Activated CD4-positive, alpha-beta T cell treated with anti-CD3 and anti-CD28 coated beads for 48 hours (primary cell): ENCODE data around the gene FRYL.
"Not testable (repeated sequence)": the region's sequence is repeated elsewhere in the genome, so short reads cannot be mapped to it uniquely, and the experiment has no call there.

Experiments used
- DNase-seq: peaks from one replicate; pipeline ENCODE4 v3.0.0-alpha.2; 2020

The FRYL gene

DNA sequence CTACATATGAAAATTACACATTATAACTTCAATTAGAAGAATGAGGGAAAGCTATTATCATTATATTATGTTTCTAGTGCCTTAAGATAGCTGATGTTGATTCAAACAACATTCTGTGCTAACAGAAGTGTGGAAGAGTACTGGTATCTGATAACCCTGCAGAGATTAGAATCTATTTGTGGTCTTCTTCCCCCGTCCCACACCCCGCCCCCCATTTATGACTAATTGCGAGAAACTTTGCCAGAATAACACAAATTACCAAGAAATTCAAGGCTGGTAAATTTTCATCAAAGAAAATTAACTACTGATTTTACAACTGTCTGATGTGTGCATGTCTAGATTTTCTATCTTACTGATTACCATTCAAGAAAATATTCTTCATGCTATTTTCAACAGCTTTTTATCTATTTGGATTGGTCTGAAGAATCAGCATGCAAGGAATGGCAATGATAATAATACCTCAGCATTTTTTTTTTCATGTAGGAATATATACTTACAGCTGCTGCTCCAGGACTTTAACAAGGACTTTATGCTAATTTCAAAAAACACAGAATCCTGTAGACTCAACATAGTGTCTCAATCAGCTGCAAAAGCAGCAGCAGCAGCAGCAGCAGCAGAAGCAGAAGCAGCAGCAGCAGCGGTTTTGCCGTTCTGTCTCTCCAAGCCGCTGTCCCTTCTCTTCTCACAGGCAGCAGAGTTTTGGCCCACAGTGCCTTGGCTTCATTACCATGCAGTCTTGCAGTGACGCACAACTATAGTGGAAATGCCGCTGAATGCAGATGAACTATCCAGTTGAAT is 126.7 kb downstream of the FRYL start:
- DNase-seq: peak; percentile 58

DNA sequence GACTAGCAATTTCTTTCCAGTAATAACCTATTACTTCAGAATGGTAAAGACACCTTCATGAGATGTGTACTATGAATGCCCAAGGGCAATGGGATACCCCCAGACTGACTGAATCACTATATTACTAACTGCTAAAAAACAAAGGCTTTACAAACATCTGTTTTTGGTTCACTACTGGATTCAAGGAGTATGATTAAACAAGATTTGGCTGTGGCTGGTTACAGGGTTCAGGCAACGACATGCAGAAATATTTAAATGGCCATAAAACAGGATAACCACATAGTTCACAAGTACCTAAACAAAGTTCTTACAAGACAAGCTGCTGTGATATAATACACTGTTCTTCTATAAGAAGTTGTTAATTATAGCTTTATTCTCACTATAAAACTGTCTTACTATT is 128.2 kb downstream of the FRYL start:
- DNase-seq: no peak

DNA sequence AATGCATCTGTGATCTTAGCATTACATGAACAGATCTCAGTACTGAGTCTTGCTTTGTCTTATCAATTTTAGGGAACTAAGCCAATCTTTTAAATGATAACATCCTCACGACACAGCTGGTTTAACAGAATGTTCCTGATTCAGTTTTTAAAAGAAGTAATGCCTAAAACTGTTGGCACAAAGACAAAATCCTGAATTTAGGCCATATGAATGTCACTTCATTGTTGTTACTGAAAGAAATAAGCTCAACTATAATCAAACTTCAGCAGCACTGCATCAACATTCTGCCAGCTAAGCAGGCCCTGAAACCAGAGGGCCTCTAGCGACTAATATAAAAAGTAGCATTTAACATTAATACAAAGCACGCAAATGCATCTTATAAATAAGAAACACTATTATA is 130.6 kb downstream of the FRYL start:
- no peak for DNase-seq

DNA sequence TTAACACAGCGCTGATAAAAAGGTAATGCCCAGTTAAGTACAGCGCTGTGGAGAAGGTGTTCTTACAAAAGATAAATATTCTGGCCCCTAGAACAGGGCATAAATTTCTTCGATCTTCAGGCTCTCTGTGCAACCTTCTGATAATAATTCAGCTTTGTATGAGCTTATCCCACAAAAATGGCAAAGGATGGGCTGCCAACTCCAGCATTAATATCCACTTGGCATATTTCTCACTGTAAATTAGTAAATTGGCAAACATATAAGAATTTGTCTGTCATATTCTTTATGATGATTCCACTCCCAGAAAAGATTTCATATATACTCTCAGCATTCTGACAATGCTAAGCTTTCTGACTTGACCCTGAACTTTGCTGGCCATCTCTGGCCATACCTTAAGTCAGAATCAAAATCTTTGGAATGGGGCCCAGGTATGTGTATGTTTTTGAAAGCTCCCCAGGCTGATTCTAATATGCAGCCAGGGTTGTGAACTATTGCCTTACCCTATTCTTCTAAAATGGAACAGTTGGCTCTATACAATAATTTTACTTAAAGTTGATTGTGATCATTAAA is 134.8 kb downstream of the FRYL start:
- no peak for DNase-seq

DNA sequence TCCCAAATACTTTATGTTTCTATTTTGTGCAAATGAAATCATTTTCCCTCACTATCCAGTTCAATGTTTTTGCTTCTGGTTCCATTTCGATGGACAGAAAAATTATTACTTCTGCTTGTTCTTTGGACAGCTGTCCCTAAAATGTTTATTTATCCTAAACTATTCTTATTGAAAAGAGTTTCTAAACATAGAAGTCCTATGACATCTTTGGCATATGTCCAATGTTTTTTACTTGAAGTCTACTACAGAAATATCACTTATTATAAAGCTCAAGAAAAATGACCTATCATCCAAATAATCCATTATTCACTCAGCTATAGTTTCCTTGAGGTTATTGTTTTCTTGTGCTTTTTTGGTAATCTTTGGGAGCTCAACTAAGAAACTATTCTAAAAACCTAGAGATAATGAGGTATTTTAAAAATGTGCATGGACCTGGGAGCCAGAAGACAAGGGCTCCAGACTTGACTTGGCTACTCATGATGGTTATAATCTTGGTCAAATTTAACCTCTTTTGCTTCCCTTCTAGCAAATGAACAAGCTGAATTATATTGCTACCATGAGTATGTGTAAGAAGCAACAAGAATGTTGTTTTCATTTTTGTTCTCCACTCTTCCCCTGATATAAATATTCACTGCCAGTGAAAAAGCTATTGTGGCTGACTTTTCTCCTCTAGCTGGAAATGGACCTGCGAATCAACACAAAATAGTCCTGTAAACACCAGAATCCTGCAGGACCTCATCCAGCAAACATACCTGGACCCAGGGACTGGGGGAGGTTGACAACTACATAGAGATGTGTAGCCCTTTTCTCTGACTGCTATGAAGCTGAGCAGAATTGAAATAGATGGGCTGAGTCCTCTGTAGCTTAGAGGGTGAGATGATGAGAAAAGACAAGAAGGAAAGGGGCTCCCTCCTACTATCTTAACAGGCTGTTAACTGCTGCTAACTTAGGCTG is 137.4 kb downstream of the FRYL start:
- DNase-seq: no peak

DNA sequence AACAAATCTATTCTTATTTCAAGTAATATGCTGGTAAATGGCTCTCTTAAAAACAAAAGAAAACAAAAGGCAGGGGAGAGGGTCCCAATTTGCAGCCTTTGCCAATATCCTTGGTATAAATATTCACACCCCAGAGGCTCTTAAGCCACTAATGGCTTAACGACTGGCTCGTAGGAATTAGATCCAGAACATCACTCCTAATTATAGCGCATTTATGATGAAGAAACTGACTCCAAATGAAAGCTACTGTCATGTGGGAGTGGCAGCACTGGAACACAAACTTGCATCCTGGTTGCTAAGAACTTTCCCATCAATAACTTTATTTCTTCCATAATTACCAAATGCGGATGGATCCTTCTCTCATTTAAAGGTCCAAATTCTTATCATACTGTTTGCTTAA is 138.7 kb downstream of the FRYL start:
- no peak for DNase-seq

DNA sequence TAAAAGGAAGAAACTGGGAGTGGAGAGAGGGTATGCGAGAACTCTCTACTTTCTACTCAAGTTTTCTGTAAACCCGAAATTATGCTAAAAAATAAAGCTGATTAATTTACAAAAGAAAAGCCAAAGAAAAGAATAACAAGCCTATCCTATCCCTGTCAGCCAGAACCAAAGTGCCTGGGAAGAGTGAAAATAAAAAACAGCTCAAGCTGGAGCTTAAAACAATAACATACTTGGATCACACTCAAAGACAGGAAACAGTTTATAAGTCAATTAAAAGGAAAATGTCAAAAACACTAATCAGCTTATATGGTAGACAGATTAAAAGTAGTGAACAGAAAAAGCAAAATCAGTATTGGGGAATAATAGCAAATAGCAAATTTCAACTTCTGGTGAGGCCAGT is 139.4 kb downstream of the FRYL start:
- DNase-seq: no peak

DNA sequence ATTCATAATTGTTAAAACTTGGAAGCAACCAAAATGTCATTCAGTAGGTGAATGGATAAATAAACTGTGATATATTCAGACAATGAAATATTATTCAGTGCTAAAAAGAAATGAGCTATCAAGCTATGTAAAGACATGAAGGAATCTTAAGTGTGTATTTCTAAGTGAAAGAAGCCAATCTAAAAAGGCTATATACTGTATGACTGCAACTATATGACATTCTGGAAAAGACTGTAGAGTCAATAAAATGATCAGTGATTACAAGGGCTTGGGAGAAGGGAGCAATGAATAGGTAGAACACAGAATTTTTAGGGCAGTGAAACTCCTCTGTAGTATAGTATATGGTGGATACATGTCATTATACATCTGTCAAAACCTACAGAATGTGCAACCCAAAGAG is 139.9 kb downstream of the FRYL start:
- DNase-seq: no peak

DNA sequence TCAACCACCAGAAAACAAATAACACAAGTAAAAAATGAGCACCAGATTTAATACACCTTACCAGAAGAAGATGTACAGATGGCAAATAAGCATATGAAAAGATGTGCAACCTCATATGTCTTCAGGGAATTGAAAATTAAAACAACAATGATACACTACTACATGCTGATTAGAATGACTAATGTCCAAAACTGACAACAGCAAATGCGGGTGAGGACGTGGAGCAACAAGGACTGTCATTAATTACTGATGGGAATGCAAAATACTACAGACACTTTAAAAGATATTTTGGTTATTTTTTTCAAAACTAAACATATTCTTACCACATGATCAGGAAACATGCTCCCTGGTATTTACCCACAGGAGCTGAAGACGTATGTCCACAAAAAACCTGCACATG is 140.3 kb downstream of the FRYL start:
- no peak for DNase-seq

DNA sequence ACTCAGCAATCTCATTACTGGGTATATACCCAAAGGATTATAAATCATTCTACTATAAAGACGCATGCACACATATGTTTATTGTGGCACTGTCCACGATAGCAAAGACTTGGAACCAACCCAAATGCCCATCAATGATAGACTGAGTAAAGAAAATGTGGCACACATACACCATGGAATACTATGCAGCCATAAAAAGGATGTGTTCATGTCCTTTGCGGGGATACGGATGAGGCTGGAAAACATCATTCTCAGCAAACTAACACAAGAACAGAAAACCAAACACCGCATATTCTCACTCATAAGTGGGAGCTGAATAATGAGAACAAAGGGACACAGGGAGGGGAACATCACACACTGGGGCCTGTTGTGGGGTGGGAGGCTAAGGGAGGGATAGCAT is 141.5 kb downstream of the FRYL start:
- not testable (repeated sequence) for DNase-seq

DNA sequence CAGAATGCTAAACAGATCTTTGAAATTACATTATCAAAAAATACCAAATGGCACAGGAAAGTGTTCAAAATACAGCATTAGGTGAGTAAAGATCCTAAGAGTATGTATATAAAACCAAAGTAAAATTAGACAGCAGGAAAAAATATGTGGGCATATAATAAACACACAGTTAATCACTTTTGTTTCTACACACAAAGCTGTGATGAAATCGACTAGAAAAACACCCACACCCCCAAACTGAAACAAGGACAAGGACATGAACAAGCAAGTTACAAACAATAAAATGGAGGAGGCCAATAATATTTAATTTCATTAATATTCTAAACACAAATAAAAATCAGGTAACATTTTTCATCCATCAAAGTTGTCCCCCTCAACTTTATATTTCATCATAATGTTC is 143.2 kb downstream of the FRYL start:
- no peak for DNase-seq

DNA sequence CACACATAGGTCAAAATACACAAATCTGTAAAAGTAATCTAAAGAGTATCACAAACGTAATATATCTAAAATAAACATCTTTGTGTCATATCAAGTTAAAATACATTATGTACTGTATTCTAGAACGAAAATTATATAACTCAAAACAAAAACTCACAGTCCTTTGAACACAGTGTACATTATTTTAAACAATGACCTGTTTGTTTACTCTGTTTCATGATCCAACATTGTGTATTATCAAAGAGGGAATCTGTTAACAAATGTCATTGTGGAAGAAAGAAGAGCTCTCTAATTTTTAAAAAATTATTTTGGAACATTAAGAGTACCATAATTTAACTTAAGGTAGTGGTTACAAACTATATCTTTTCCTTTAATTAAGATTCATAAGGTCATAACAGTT is 144.1 kb downstream of the FRYL start:
- no peak for DNase-seq

DNA sequence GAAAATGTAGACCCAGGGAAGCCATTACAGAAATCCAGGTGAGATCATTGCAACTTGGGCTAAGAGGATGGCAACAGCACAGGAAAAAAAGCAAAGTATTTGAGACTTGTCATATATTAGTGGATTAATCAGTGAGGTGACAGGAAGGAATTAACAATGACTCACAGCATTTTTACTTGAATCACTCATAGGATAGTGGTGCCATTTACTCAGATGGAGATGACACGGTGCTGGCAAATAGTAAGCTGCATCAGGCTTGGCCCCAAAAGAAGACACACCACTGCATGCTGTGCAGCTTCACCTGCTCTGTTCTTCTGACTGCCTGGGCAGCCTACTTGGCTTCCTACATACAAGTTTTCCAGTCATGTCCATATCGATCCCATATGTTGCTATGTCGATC is 144.8 kb downstream of the FRYL start:
- DNase-seq: peak; percentile 41

DNA sequence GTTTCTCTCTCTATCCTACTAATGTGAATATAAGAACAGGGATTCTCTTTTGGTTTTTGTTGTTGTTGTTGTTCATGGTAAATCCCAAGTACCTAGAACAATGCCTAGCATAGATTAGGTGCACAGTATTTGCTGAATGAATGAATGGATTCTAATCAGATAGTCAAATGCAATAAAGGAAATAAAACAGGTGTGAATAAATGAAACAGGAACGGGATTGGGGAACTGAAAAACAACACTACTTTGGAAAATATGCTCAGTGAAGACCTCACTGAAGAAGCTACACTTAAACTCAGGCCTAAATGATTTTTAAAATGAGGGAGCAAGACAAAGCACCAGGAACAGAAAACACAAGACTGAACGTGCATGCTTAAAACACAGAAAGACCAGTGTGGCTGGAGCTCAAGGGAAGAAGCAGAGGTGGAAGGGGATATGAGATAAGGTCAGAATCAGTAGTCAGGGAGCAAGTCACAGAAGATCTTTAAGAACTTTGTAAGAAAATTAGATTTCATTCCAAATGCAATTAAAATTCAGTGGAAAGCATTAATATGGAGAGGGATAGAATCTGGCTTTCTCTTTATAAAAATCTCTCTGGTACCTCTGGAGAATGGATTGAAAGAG is 145.3 kb downstream of the FRYL start:
- no peak for DNase-seq

DNA sequence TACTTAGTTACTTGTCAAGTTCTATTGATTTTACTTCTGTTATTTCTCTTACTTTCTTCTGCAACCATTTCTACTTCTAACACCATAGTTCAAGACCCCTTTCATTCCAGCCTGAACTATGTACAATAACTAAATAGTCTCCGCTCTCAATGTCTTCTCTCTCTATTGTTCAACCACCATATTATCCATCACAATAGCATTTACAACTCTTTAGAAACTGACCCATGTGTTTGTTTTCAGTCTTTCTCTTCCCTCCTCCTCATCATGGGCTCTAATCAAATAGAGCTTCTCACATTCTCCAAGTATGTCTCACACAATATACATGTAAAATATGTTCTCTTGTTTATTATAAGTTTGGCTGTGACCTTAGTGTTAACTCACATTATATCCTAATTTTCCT is 146.4 kb downstream of the FRYL start:
- DNase-seq: no peak

DNA sequence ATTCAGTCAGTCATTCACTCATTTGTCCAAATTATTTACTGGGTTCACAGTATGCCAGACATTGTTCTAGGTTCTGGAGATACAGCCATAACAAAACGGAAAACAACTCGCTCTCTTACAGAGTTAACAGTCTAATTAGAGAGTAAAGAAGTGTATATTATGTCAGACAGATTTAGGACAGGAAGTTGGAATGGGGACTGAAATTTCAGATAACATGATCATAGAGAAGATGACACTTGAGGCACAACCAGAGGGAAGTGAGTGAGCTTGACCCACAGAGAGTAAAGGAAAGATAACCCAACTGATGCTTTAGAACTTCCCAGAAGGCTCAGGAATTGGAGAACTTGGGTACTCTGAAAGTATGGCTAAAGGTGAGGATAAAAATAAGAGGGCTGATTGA is 150.6 kb downstream of the FRYL start:
- DNase-seq: no peak

DNA sequence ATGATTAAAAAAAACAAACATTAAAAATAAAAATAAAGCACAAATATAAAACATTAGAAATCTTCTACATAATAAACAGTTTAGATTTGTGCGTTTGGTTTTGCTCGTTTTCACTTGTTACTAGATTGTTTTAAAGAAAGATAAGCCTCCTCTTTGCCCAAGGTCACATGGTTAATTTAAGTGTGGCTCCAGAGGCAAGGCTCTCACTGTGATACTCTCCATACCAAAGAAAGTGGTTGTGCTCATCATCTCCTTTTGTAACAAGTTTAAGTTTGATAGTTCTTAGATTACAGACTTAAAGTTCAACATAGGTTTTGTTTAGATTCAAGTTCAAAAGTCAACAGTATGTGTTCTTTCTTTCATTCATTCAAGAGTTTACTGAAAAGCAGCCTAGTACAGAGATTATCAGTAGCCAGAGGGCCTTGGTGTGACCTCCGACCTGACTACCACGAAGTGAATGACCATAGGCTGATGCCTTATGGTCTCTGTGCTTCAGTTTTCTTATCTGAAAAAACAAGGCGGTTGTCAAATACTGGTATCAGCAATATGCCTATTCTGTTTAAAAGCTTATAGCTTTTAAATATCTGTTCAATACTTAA is 156.8 kb downstream of the FRYL start:
- no peak for DNase-seq

DNA sequence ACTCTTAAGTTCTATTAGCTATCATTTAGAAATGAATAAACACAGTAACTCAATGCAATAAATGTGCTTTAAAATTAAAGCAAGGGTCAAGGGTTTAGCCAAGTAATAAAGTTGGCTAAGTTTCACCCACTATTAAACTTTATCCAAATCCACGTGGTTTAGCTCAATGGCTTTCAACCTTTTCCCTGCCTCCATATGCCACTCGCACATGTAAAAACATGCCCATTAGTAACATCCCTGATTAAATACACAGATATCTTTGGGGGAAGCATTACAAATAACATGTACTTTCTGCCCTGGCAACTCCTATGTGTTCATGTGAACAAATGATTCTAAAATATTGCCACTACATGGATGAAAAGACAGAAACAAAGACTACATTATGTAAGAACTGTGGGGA is 159.2 kb downstream of the FRYL start:
- no peak for DNase-seq

DNA sequence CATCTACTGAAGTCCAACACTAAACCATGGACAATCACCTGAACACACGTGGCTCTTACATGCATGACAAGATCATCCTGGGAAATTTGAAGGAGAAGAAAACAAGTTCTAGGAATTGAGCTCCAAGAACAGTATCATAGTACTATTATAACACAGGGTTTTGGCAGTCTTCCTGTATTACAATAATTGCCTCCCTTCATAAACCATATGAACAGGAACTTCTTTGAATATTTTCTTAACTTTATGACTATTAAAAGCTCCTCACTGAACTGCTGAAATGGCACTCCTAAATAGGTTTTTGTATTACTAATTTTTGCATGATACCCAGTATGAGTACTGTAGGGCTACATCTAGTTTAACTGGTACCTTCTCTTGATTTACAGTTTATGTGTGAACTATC is 160.0 kb downstream of the FRYL start:
- no peak for DNase-seq

DNA sequence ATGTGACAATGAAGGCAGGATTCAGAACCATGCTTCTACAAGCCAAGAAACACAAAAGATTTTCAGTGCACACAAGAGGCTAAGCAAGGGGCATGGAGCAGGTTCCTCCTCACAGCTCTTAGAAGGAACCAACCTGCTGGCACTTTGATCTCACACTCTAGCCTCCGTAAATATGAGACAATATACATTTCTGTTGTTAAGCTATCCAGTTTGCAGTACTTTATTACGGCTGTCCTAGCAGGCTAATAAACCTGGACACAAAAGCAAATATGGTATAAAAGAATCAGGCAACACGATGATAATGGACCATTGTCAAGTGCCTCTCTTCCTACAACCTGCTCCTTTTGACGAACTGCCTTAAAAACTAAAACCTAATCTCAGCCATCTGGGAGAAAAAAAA is 175.6 kb downstream of the FRYL start:
- DNase-seq: no peak

DNA sequence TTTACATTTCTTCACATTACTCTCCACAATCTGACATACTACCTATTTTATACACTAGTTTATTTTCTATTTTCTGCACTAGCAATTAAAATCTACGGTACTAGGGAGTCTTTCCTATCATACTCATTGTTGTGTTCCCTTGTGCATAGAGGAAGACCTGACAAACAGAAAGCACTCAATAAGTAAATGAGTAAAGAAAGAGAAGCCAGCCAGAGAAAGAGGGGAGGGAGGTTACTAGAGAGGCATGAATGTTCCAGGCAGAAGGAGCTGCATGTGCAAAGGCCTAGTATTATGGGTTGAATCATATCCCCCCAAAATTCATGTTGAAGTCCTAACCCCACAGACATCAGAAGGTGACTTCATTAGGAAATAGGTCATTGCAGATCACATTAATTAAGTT is 176.0 kb downstream of the FRYL start:
- DNase-seq: no peak

DNA sequence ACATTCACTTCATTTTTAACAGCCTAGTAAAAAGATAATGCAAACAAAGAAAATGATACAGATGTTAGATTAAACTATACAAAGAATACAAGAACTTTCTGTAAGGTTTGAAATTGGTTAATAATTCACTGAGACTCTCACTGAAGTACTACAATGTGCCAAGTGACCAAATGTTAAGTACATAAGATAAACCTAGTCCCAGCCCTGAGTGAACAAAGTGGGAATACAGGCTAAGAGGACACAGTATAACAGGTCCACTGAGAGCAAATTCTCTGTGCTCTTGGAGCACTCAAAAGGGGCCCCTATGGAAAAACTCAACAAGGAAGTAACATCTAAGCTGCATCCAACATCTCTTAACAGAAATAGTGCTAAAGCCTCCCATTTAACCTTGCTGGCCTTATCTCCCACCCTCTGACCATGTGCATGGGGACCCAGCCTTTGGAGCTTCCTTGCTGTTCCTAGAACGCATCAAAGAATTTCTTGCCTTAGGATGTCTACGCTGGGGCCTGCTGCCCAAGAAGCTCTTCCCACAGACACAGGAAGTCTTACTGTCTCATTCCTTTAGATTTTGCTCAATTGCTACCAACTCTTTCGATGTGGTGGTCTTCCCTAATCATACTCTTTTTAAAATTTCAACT is 176.6 kb downstream of the FRYL start:
- no peak for DNase-seq

DNA sequence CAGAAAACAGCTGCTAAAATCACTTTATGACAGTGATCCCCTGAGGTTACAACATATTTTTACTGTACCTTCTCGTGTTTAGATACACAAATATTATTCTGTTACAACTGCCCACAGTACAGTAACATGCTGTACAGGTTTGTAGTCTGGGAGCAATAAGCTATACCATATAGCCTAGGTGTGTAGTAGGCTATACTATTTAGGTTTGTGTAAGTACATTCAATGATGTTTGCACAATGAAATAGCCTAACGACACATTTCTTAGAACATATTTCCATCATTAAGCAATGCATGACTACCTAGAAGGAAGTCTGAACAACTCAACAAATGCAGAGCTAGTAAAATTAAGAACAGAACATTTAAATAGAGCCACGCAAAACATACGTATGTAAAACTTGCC is 177.3 kb downstream of the FRYL start:
- no peak for DNase-seq
